Activated T-helper 1 cell treated with anti-CD3 and anti-CD28 coated beads, Interleukin-12 subunit alpha, Interleukin-12 subunit beta, Interleukin-2, Interleukin-4 antibody, amounts not matched to agents 30 ng/mL and 10 ng/mL and 1 ng/mL, durations not matched to agents 14 hours and 24 hours and 36 hours (primary cell): Measurements from ENCODE around the gene NCOA1. TPM values are rescaled to one million over a fixed set of nuclear protein-coding genes. Genes with fewer than 3 reads are reported as not detected.

ENCODE experiments used
- DNase-seq: peaks from one replicate; pipeline ENCODE4 v3.0.0; 2021; ENCODE audit warnings: low spot score
- H3K27ac Mint-ChIP-seq: one replicate; pipeline ENCODE4 v1.8.0; 2021; ENCODE audit warnings: mild to moderate bottlenecking, mixed read lengths
- H3K27me3 Mint-ChIP-seq: one replicate; pipeline ENCODE4 v1.8.0; 2022; ENCODE audit warnings: mild to moderate bottlenecking, moderate library complexity, mixed read lengths; ENCODE audit not compliant: insufficient read depth
- H3K36me3 Mint-ChIP-seq: one replicate; pipeline ENCODE4 v1.8.0; 2021; ENCODE audit warnings: low read depth, mixed read lengths
- H3K4me1 Mint-ChIP-seq: one replicate; pipeline ENCODE4 v1.8.0; 2021; ENCODE audit warnings: low read depth, mixed read lengths
- H3K4me3 Mint-ChIP-seq: one replicate; pipeline ENCODE4 v1.8.0; 2021; ENCODE audit warnings: mild to moderate bottlenecking, moderate library complexity, mixed read lengths
- H3K9me3 Mint-ChIP-seq: one replicate; pipeline ENCODE4 v1.8.0; 2021; ENCODE audit warnings: mixed read lengths
- intact Hi-C: fragments of 100-400 bp; cut with micrococcal nuclease; formaldehyde crosslinking; loops from one replicate; pipeline ENCODE4 v1.15.1; 2024
- total RNA-seq: library from RNA; stranded (reverse); gene quantifications from 2 replicates; pipeline ENCODE4 v1.2.3, GENCODE V29; 2022

Gene NCOA1
- total RNA-seq, 1 donor from 2014 or later, result 30.0 TPM

DNA sequence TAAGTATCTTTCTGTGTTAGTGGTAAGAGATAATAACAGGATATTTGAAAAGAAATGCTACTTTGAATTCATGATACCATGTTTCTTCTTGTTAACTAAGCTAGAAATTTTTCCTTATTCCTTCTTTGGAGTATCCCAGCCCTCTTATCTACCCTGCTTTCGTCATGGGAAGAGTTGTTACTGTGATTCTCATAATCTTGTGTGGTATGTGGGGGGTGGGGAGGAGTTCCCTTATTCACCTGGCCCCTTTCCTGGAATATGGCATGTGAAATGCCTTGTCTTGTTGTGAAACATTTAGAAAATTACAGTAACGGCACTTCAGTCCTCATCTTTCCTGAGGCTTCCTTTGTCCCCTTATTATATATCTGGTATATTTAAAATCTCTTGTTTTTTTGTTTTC is 129.9 kb downstream of the NCOA1 start:
- no peak overlapping the region for H3K4me3 Mint-ChIP-seq
- no peak for DNase-seq

DNA sequence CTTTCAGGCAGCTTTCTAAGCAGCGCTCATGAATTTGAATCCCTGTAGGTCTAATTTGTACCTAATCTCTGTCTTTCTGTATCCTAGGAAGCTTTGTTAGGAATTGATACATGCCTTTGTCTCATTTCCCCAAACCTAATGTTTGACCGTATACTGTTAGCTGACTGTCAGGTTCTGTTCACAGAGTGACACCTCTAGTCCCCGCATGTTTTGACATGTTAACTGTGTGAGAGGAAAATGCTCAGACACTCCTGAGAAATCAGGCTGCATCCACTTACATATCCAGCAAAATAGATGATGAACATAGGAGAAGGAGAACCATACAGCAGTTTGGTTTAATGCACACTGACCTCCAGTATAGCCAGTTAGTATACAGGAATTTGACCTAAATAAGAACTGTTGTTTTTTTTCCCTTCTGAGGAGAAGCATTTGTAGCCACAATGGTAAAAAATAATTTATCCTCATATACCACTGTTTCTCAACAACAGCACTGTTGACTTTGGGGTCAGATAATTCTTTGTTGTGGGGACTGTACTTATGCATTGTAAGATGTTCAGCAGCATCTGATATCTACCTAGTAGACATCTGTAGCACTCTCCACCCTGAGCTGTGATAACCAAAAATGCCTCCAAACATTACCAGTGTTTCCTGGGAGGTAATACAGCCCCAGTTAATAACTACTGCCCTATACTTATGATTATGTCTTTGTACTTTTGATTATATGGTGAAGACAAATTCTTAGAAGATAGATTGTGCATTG is 130.9 kb downstream of the NCOA1 start:
- H3K4me1 Mint-ChIP-seq, result peaks cover 4% of the 10 kb centered on the region
- intact Hi-C loops, result no loop called here

More for the DNA sequence above, 129.9 kb downstream of the NCOA1 start:
- peaks cover 4% of the 10 kb centered on the region for H3K4me1 Mint-ChIP-seq
- peaks cover 2% of the 10 kb centered on the region for H3K27me3 Mint-ChIP-seq
- no peaks in the 10 kb centered on the region for H3K36me3 Mint-ChIP-seq
- H3K27ac Mint-ChIP-seq, result no peak overlapping the region
- intact Hi-C loops, result no loop called here
- no peaks in the 10 kb centered on the region for H3K9me3 Mint-ChIP-seq

DNA sequence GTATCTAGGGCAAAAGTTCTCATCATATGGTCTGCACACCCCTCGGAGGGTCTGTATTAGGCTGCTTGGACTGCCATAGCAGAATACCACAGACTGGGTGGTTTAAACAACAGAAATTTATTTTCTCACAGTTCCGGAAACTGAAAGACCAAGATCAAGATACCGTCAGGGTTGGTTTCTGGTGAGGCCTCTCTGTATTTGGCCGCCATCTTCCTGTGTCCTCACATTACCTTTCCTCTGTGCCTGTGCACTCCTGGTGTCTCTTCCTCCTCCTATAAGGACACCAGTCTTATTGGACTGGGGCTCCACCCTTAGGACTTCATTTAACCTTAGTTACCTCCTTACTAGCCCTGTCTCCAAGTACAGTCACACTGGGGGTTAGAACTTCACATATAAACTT is 132.5 kb downstream of the NCOA1 start:
- Mint-ChIP-seq H3K36me3 (no peaks in the 10 kb centered on the region), H3K27ac (no peak overlapping the region), H3K9me3 (no peaks in the 10 kb centered on the region)

More for the DNA sequence above, 130.9 kb downstream of the NCOA1 start:
- no peak for DNase-seq
- Mint-ChIP-seq H3K27me3 (peaks cover 2% of the 10 kb centered on the region), H3K9me3 (no peaks in the 10 kb centered on the region), H3K36me3 (no peaks in the 10 kb centered on the region), H3K4me3 (no peak overlapping the region), H3K27ac (no peak overlapping the region)

DNA sequence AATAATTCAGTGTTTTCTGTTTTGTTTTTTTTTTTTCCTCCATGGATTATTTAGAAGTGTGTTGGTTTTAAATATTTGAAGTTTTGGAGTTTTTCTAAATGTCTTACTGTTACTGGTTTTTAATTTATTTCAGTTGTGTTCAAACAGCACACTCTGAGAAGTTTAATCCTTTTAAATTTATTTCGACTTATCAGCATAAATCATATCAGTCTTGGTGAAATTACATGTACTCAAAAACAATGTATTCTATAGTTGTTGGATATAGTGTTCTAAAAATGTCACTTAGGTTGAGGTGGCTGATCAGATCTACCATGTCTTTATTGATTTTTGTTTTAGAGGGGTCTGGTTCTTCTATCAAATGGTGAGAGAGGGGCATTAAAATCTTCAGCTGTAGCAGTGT is 134.7 kb downstream of the NCOA1 start:
- no peaks in the 10 kb centered on the region for H3K36me3 Mint-ChIP-seq
- no peaks in the 10 kb centered on the region for H3K9me3 Mint-ChIP-seq
- H3K27ac Mint-ChIP-seq, result no peak overlapping the region
- H3K4me1 Mint-ChIP-seq, result peaks cover 4% of the 10 kb centered on the region
- intact Hi-C loops, result no loop called here
- H3K4me3 Mint-ChIP-seq, result no peak overlapping the region
- peaks cover 2% of the 10 kb centered on the region for H3K27me3 Mint-ChIP-seq
- no peak for DNase-seq

More for the DNA sequence above, 132.5 kb downstream of the NCOA1 start:
- intact Hi-C loops, result no loop called here
- no peak for DNase-seq
- H3K4me3 Mint-ChIP-seq, result no peak overlapping the region
- H3K27me3 Mint-ChIP-seq, result peaks cover 2% of the 10 kb centered on the region
- peaks cover 4% of the 10 kb centered on the region for H3K4me1 Mint-ChIP-seq

DNA sequence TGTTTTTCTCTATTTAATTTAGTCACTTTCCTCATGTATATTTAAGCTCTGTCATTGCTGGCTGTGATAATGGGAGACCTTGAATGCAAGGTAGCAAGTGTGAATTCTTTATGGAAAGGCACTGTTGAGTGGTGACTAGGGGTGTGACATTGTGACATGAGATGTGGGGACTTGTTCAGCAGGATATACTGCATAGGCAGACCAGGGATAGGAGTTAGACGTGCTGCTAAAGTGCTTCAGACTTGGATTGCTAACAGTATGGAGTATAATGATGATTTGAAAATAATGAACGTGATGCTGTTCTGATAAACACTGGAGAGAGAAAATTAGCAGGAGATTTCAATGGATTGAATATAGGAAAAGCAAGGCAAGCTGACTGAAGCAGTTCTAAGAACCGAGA is 135.1 kb downstream of the NCOA1 start:
- intact Hi-C loops, result no loop called here
- Mint-ChIP-seq H3K4me3 (no peak overlapping the region), H3K4me1 (peaks cover 4% of the 10 kb centered on the region), H3K27me3 (peaks cover 2% of the 10 kb centered on the region), H3K36me3 (no peaks in the 10 kb centered on the region), H3K27ac (no peak overlapping the region), H3K9me3 (no peaks in the 10 kb centered on the region)
- no peak for DNase-seq

DNA sequence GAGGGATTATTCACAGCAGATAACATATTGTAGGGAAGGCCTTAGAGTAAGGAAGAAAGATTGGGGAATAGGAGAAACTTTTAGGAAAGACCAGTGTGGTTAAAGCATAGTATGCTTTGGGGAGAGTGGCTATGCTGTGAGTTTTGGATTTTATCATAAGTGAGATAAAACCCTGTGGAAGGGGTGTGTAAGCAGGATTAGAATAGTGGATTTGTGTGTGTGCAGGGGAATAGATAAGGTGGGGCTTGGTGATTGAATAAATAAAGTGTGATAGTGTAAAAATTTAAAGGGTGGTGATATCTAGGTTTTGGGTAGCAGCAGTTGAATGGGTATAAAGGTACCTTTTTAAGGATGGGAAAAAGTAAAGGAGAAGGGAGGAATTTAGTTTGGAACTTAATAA is 137.7 kb downstream of the NCOA1 start:
- Mint-ChIP-seq H3K4me1 (no peaks in the 10 kb centered on the region), H3K27ac (no peak overlapping the region), H3K4me3 (no peak overlapping the region), H3K9me3 (no peaks in the 10 kb centered on the region), H3K36me3 (no peaks in the 10 kb centered on the region), H3K27me3 (peaks cover 2% of the 10 kb centered on the region)
- DNase-seq, result no peak
- intact Hi-C loops, result no loop called here

DNA sequence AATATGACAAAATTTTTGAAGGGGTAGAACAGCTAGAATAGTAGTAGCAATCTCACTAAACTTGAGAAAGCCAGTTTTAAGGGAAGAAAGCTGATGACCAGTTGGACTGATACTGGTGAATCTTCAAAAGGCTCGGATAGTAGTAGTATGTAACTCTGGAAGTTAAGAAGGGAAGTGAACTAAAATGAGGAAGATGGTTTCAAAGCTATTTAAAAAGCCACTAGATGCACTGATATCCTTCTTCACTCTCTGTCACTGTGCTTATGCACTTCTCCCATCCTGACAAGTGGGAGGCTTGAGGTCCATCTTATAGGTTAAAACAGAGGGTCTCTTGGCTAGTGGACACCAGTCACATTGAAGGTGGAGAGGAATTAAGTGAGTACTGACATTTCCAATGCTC is 141.1 kb downstream of the NCOA1 start:
- Mint-ChIP-seq H3K36me3 (no peaks in the 10 kb centered on the region), H3K27me3 (no peaks in the 10 kb centered on the region), H3K27ac (no peak overlapping the region), H3K4me1 (no peaks in the 10 kb centered on the region), H3K4me3 (no peak overlapping the region), H3K9me3 (no peaks in the 10 kb centered on the region)
- DNase-seq, result no peak
- intact Hi-C loops, result no loop called here

DNA sequence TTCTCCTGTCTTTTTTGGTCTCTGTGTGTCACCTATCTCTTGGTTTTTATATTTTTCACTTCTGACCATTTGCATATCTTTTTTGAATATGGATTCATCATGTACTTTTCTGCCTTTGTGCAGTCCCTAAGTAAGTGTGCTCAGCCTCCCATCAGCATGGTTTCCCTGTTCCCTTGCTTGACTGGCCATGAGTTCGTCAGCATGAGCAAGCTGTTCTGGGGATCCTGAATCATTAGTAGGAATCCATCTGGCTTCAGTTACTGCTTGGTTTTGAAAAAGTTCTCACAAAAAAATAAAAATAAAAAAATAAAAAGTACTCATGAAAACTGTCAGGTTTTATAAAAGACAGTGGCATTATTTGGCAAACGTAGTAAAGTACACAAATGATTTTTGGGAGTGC is 144.1 kb downstream of the NCOA1 start:
- Mint-ChIP-seq H3K36me3 (no peaks in the 10 kb centered on the region), H3K4me3 (no peak overlapping the region)

DNA sequence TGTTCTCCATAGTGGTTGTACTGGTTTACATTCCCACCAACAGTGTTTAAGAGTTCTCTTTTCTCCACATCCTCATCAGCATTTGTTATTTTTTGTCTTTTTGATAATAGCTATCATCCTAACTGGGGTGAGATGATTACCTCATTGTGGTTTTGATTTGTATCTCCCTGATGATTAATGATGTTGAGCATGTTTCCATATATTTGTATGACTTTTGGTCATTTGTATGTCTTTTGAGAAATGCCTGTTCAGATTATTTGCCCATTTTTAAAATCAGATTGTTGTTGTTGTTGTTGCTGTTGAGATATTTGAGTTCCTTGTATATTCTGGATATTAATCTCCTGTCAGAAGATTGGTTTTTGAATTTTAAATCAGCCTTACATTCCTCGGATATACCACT is 147.5 kb downstream of the NCOA1 start:
- intact Hi-C loops, result no loop called here
- no peak overlapping the region for H3K4me3 Mint-ChIP-seq
- no peaks in the 10 kb centered on the region for H3K27me3 Mint-ChIP-seq
- H3K9me3 Mint-ChIP-seq, result peaks cover 13% of the 10 kb centered on the region
- H3K36me3 Mint-ChIP-seq, result no peaks in the 10 kb centered on the region
- no peak overlapping the region for H3K27ac Mint-ChIP-seq
- DNase-seq, result no peak
- H3K4me1 Mint-ChIP-seq, result no peaks in the 10 kb centered on the region

More for the DNA sequence above, 144.1 kb downstream of the NCOA1 start:
- H3K9me3 Mint-ChIP-seq, result peaks cover 13% of the 10 kb centered on the region
- H3K27me3 Mint-ChIP-seq, result no peaks in the 10 kb centered on the region
- intact Hi-C loops, result no loop called here
- no peak overlapping the region for H3K27ac Mint-ChIP-seq
- no peak for DNase-seq
- H3K4me1 Mint-ChIP-seq, result no peaks in the 10 kb centered on the region

DNA sequence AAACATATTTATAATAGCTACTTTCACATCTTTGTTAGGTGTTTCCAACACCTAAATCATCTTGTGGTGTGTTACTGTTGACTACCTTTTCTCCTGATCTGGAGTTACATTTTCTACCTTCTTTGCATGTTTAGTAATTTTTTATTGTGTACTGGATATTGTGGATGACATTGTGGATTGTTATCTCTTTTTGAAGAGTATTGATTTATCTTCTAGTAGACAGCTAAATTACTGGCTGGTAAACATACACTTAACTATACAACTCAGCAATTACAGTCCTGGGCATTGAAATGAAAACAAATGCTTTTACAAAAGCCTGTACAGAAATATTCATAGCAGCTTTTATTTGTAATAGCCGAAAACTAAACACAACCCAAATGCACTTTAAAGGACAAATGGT is 151.3 kb downstream of the NCOA1 start:
- no peaks in the 10 kb centered on the region for H3K36me3 Mint-ChIP-seq
- intact Hi-C loops, result no loop called here
- peaks cover 13% of the 10 kb centered on the region for H3K9me3 Mint-ChIP-seq
- no peak overlapping the region for H3K4me3 Mint-ChIP-seq
- H3K4me1 Mint-ChIP-seq, result no peaks in the 10 kb centered on the region
- DNase-seq, result no peak
- no peak overlapping the region for H3K27ac Mint-ChIP-seq
- H3K27me3 Mint-ChIP-seq, result no peaks in the 10 kb centered on the region

DNA sequence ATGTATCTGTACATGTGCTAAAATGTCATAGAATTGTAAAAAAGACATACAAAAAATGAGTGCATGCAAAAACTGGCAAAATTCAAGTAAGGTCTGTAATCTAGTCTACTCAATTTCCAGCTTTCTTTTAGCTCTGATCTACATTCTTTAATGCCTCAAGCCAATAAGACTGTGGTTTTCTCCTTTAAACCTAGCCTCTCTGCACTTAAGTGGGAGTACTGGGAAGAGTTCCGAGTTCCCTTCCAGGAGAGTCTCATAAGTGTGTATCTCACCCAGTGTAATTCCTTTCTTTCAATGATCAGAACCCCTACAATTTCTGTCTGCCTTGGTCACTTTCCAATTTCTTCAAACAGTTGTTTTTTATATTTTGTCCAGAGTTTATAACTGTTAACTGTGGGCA is 152.0 kb downstream of the NCOA1 start:
- Mint-ChIP-seq H3K4me3 (no peak overlapping the region), H3K27ac (no peak overlapping the region), H3K4me1 (no peaks in the 10 kb centered on the region), H3K9me3 (peaks cover 8% of the 10 kb centered on the region), H3K36me3 (no peaks in the 10 kb centered on the region), H3K27me3 (no peaks in the 10 kb centered on the region)
- intact Hi-C loops, result no loop called here
- no peak for DNase-seq

DNA sequence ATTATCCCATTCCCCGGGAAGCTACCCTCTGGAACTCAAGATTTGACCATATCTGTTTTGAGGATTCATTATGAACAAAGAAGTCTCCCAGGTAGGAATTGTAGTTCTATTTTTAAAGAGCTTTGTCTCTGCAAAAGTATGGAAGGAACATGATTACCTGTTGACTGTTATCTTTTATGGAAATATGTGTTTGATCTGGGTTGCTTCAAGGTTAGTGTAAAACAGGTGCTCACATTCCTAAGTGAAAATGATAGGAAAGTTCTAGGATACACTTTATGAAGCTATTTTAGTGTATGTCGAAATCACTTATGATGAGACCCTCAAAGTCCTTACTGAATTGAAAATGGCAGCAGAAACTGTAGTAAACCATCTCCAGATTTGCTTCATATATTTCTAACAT is 153.0 kb downstream of the NCOA1 start:
- no peaks in the 10 kb centered on the region for H3K9me3 Mint-ChIP-seq
- no peaks in the 10 kb centered on the region for H3K27me3 Mint-ChIP-seq
- no peaks in the 10 kb centered on the region for H3K36me3 Mint-ChIP-seq
- intact Hi-C loops, result no loop called here
- no peak overlapping the region for H3K27ac Mint-ChIP-seq
- DNase-seq, result no peak
- no peaks in the 10 kb centered on the region for H3K4me1 Mint-ChIP-seq
- H3K4me3 Mint-ChIP-seq, result no peak overlapping the region

DNA sequence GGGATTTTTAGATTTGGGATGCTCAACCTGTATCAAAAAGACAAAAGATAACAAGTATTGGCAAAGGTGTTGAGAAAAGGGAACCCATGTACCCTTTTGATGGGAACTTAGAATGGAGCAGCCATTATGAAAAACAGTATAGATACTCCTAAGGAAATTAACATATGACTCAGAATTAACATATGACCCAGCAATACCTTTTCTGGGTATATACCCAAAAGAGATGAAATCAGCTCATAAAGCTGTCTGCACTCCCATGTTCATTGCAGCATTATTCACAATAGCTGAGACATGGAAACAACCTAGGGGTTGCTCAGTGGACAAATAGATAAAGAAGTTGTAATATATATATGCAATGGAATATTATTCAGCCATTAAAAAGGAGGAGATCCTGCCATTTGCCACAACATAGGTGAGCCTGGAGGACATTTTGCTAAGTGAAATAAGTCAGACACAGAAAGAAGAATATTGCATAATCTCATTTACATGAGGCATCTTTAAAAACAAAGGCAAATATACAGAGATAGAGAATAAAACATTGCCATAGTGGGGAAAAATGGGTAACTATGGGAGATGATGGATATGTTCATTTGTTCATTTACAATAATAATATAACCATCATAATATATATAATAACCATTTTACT is 160.1 kb downstream of the NCOA1 start:
- DNase-seq, result no peak
- H3K4me1 Mint-ChIP-seq, result no peaks in the 10 kb centered on the region
- intact Hi-C loops, result no loop called here
- H3K27me3 Mint-ChIP-seq, result no peaks in the 10 kb centered on the region
- H3K9me3 Mint-ChIP-seq, result peaks cover 6% of the 10 kb centered on the region
- H3K4me3 Mint-ChIP-seq, result no peak overlapping the region
- H3K27ac Mint-ChIP-seq, result no peak overlapping the region
- H3K36me3 Mint-ChIP-seq, result no peaks in the 10 kb centered on the region
